Central memory CD8-positive, alpha-beta T cell (primary cell): ENCODE data around the gene RNF212.

Source experiments
- ATAC-seq: fragments of 150-1000 bp; cut with Tn5 transposase; replicated peaks from 2 replicates; pipeline ENCODE4 v1.10.0; 2022; ENCODE audit warnings: mild to moderate bottlenecking, moderate FRiP score, moderate number of reproducible peaks; ENCODE audit not compliant: poor library complexity, severe bottlenecking; ENCODE audit errors: extremely low read depth
- DNase-seq, 2 donors: peaks; one replicate each; pipeline ENCODE4 v3.0.0; 2021; ENCODE audit warnings: low spot score in 2 of 2
- H3K27ac Mint-ChIP-seq: one replicate; pipeline ENCODE4 v1.8.0; 2022; ENCODE audit warnings: low read depth, mild to moderate bottlenecking, moderate library complexity, mixed read lengths
- H3K27me3 Mint-ChIP-seq: one replicate; pipeline ENCODE4 v1.8.0; 2022; ENCODE audit warnings: mixed read lengths
- H3K36me3 Mint-ChIP-seq: one replicate; pipeline ENCODE4 v1.8.0; 2022; ENCODE audit warnings: mild to moderate bottlenecking, moderate library complexity, mixed read lengths; ENCODE audit not compliant: insufficient read depth
- H3K4me1 Mint-ChIP-seq: one replicate; pipeline ENCODE4 v1.8.0; 2022; ENCODE audit warnings: mixed read lengths
- H3K4me3 Mint-ChIP-seq: one replicate; pipeline ENCODE4 v1.8.0; 2022; ENCODE audit warnings: mild to moderate bottlenecking, moderate library complexity, mixed read lengths
- H3K9me3 Mint-ChIP-seq: one replicate; pipeline ENCODE4 v1.8.0; 2022; ENCODE audit warnings: mixed read lengths

The RNF212 gene

GRCh38 chr4:1038948-1039492, 74.3 kb downstream of the RNF212 start:
- H3K9me3 Mint-ChIP-seq = no peaks in the 10 kb centered on the region
- no peak for ATAC-seq
- no peaks in the 10 kb centered on the region for H3K4me1 Mint-ChIP-seq

GRCh38 chr4:1036976-1037810, 76.2 kb downstream of the RNF212 start:
- no peak overlapping the region for H3K4me3 Mint-ChIP-seq
- H3K9me3 Mint-ChIP-seq = no peaks in the 10 kb centered on the region
- H3K36me3 Mint-ChIP-seq = peaks cover 2% of the 10 kb centered on the region
- no peaks in the 10 kb centered on the region for H3K27me3 Mint-ChIP-seq
- H3K4me1 Mint-ChIP-seq = no peaks in the 10 kb centered on the region
- H3K27ac Mint-ChIP-seq = no peak overlapping the region
- no peak for DNase-seq
- ATAC-seq = no peak

More at GRCh38 chr4:1038948-1039492, 74.3 kb downstream of the RNF212 start:
- Mint-ChIP-seq H3K27me3 (no peaks in the 10 kb centered on the region), H3K27ac (no peak overlapping the region), H3K4me3 (no peak overlapping the region), H3K36me3 (peaks cover 2% of the 10 kb centered on the region)
- DNase-seq = no peak

DNA sequence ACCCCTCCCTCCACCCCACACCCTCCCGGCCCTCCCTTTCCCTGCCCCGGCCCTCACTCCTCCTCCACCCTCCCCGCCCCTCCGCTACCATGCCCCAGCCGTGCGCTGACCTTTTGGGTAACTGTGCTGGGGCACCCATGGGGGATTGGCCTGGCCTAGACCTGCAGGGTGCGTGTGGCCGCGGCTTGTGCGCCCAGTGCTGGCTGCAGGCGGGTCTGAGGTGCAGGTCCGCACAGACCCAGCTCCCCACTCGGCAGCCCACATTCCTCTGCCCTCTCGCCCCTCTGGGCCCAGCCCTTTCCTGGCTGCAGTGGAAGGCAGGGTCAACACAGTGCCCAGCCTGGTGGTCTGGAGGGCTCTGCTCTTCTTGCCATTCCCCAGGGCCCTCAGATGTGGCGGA, 77.3 kb downstream of the RNF212 start:
- no peak overlapping the region for H3K4me3 Mint-ChIP-seq
- no peaks in the 10 kb centered on the region for H3K4me1 Mint-ChIP-seq
- H3K36me3 Mint-ChIP-seq = peaks cover under 1% of the 10 kb centered on the region
- H3K27me3 Mint-ChIP-seq = no peaks in the 10 kb centered on the region
- DNase-seq (no peak), ATAC-seq (no peak)
- no peak overlapping the region for H3K27ac Mint-ChIP-seq
- no peaks in the 10 kb centered on the region for H3K9me3 Mint-ChIP-seq

GRCh38 chr4:1035510-1035909, 77.9 kb downstream of the RNF212 start:
- DNase-seq (no peak), ATAC-seq (no peak)
- H3K36me3 Mint-ChIP-seq = peaks cover 2% of the 10 kb centered on the region
- H3K27me3 Mint-ChIP-seq = no peaks in the 10 kb centered on the region
- H3K4me1 Mint-ChIP-seq = no peaks in the 10 kb centered on the region
- H3K4me3 Mint-ChIP-seq = no peak overlapping the region
- H3K9me3 Mint-ChIP-seq = no peaks in the 10 kb centered on the region
- no peak overlapping the region for H3K27ac Mint-ChIP-seq

DNA sequence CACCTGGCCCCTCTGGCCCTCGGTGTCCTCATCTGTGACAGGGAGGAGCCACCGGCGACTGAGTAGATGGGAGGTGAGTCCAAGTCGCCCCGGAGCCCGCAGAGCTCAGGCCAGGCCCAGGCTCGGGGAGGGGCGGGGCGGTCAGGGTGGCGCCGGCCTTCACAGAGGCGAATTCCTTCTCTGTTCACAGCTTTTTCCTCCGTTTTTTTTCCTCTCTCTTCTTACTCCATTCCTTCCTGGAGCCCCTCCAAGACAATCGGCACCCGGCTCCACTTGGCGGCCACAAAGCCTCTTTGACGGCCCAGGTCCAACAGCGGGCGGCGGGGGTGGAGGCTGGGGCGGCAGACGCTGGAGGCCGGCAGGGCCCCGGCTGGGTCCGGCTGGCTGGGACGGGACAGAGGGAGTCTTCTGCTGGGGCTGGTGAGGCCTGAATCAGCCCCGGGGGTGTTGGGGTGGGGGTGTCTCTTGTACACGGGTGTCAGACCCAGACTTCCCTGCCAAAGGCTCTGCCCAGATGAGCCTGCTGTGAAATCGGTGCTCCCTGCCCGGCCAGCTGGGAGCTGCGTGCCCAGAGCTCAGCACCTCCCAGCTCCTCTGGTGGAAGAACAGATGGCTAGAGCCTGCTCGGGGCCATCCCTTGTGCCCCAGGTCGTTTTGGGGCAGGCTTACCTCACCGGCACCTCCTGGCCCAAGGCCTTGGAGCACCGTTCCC, 79.4 kb downstream of the RNF212 start:
- Mint-ChIP-seq H3K27me3 (no peaks in the 10 kb centered on the region), H3K27ac (no peak overlapping the region), H3K4me3 (no peak overlapping the region), H3K4me1 (no peaks in the 10 kb centered on the region), H3K36me3 (peaks cover 2% of the 10 kb centered on the region), H3K9me3 (no peaks in the 10 kb centered on the region)
- DNase-seq (no peak), ATAC-seq (no peak)

DNA sequence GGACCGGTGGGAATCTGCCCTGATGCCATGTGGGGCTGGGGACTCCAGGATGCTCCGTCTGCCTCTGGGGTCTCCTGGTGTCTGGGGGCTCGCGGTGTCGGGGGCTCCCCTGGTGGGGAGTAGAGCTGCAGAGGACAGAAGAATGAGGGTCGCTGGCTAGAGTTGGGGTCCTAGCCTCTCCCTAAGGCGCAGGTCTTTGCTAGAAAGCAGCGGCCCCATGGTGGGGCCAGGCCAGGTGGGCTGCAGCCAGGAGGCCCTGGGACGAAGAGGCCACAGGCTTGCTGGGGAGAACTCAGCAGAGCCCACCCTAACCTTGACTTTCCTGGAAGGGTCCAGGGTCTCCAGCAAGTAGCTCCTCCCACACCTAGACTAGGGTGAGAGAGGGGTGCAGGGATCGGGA, 80.5 kb downstream of the RNF212 start:
- DNase-seq (no peak), ATAC-seq (no peak)
- no peaks in the 10 kb centered on the region for H3K4me1 Mint-ChIP-seq
- no peaks in the 10 kb centered on the region for H3K9me3 Mint-ChIP-seq
- no peak overlapping the region for H3K27ac Mint-ChIP-seq
- H3K27me3 Mint-ChIP-seq = no peaks in the 10 kb centered on the region
- peaks cover 3% of the 10 kb centered on the region for H3K36me3 Mint-ChIP-seq
- no peak overlapping the region for H3K4me3 Mint-ChIP-seq

- Mint-ChIP-seq H3K27me3 (no peaks in the 10 kb centered on the region), H3K4me3 (no peak overlapping the region), H3K27ac (no peak overlapping the region), H3K9me3 (no peaks in the 10 kb centered on the region), H3K36me3 (peaks cover 4% of the 10 kb centered on the region), H3K4me1 (no peaks in the 10 kb centered on the region)
- ATAC-seq (no peak), DNase-seq (no peak)
These were observed 81.2 kb downstream of the RNF212 start for GRCh38 chr4:1031956-1032795.

- Mint-ChIP-seq H3K27me3 (no peaks in the 10 kb centered on the region), H3K27ac (no peak overlapping the region), H3K36me3 (peaks cover 4% of the 10 kb centered on the region), H3K9me3 (no peaks in the 10 kb centered on the region), H3K4me1 (no peaks in the 10 kb centered on the region), H3K4me3 (no peak overlapping the region)
- no peak for ATAC-seq
- no peak for DNase-seq
These were observed 82.0 kb downstream of the RNF212 start for GRCh38 chr4:1031346-1031745.

- no peak overlapping the region for H3K4me3 Mint-ChIP-seq
These were observed 82.8 kb downstream of the RNF212 start for GRCh38 chr4:1030559-1030958.

DNA sequence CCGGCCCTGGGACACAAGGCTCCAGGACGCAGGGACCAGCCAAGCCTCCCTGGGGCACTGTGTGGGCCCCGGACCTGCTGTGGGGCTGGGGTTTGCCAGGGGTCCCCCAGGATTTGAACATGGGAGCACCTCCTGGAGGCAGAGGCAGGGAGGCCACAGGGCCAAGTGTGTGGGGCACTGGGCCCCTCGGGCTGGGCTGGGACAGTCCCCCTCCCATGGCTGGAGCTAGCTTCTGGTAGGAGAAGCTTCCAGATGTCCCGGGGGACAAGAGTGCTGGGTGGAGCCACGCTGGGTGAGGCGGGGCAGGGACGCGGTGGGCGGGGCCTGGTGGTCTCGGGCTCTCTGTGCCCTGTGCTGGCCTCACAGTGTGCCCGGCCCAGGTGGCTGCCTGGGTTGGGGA, 83.3 kb downstream of the RNF212 start:
- no peaks in the 10 kb centered on the region for H3K27me3 Mint-ChIP-seq
- ATAC-seq (no peak), DNase-seq (no peak)
- no peak overlapping the region for H3K4me3 Mint-ChIP-seq
- H3K4me1 Mint-ChIP-seq = no peaks in the 10 kb centered on the region
- no peaks in the 10 kb centered on the region for H3K9me3 Mint-ChIP-seq
- H3K27ac Mint-ChIP-seq = no peak overlapping the region
- H3K36me3 Mint-ChIP-seq = peaks cover 7% of the 10 kb centered on the region

More at GRCh38 chr4:1030559-1030958, 82.8 kb downstream of the RNF212 start:
- DNase-seq = no peak
- Mint-ChIP-seq H3K36me3 (peaks cover 5% of the 10 kb centered on the region), H3K27me3 (no peaks in the 10 kb centered on the region), H3K9me3 (no peaks in the 10 kb centered on the region), H3K27ac (no peak overlapping the region), H3K4me1 (no peaks in the 10 kb centered on the region)
- no peak for ATAC-seq

- H3K27ac Mint-ChIP-seq = no peak overlapping the region
- DNase-seq (no peak), ATAC-seq (no peak)
- no peaks in the 10 kb centered on the region for H3K27me3 Mint-ChIP-seq
- no peaks in the 10 kb centered on the region for H3K9me3 Mint-ChIP-seq
- H3K4me3 Mint-ChIP-seq = no peak overlapping the region
- H3K36me3 Mint-ChIP-seq = peaks cover 7% of the 10 kb centered on the region
- no peaks in the 10 kb centered on the region for H3K4me1 Mint-ChIP-seq
These were observed 83.8 kb downstream of the RNF212 start for GRCh38 chr4:1029529-1029928.

- Mint-ChIP-seq H3K27ac (no peak overlapping the region), H3K4me3 (no peak overlapping the region), H3K9me3 (no peaks in the 10 kb centered on the region), H3K4me1 (no peaks in the 10 kb centered on the region), H3K27me3 (no peaks in the 10 kb centered on the region), H3K36me3 (peaks cover 9% of the 10 kb centered on the region)
- no peak for ATAC-seq
- DNase-seq = no peak
These were observed 84.7 kb downstream of the RNF212 start for GRCh38 chr4:1028574-1029220.
